ENCODE measurements around the gene ZNF276.
"Not testable (repeated sequence)": the region's sequence is repeated elsewhere in the genome, so short reads cannot be mapped to it uniquely, and the experiment has no call there.

Gene ZNF276

DNA sequence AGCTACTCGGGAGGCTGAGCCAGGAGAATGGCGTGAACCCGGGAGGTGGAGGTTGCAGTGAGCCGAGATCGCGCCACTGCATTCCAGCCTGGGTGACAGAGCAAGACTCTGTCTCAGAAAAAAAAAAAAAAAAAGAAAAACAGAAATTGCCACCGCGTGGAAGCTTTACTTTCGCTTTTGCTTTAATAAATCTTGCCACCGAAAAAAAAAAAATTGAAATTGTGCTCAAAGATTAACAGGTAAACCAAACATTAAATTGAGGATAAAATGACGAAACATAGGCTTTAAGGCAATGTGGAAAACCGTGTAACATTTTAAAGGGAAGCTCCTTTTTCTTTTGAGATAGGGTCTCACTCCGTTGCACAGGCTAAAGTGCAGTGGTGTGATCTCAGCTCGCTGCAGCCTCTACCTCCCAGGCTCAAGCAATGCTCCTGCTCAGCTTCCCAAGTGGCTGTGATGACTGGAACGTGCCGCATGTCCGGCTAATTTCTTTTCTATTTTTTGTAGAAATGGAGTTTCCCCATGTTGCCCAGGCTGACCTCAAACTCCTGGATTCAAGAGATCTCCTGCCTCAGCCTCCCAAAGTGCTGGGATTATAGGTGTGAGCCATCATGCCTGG, 40.1 kb downstream of the ZNF276 start:
- DNase-seq (ENCODE audit: extremely low spot score), result no peak
- ChIA-PET POLR2A (interaction anchor here (0.6 to 0.7 kb wide), 2 partner anchors 60 to 76 kb away, joined by 3 to 4 read pairs; partner anchors contain the start of gene SPATA2L), CTCF (interaction anchor here (1.2 to 2.7 kb wide), 5 partner anchors 9 to 99 kb away, joined by 4 to 14 read pairs (median 11); no protein-coding TSS in a partner anchor)
- TF ChIP-seq, protein P1, sequence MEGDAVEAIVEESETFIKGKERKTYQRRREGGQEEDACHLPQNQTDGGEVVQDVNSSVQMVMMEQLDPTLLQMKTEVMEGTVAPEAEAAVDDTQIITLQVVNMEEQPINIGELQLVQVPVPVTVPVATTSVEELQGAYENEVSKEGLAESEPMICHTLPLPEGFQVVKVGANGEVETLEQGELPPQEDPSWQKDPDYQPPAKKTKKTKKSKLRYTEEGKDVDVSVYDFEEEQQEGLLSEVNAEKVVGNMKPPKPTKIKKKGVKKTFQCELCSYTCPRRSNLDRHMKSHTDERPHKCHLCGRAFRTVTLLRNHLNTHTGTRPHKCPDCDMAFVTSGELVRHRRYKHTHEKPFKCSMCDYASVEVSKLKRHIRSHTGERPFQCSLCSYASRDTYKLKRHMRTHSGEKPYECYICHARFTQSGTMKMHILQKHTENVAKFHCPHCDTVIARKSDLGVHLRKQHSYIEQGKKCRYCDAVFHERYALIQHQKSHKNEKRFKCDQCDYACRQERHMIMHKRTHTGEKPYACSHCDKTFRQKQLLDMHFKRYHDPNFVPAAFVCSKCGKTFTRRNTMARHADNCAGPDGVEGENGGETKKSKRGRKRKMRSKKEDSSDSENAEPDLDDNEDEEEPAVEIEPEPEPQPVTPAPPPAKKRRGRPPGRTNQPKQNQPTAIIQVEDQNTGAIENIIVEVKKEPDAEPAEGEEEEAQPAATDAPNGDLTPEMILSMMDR (IDR thresholded peaks at IDR 0.05; ENCODE audit: control extremely low read depth, extremely low read depth, low read depth, missing control alignments), result no peak

- ChIA-PET POLR2A (no interaction called here), CTCF (interaction anchor here (1.3 to 2.1 kb wide), 2 partner anchors 10 to 64 kb away, joined by 4 to 10 read pairs; no protein-coding TSS in a partner anchor)
- TF ChIP-seq, protein P1 (IDR thresholded peaks at IDR 0.05; ENCODE audit: control extremely low read depth, extremely low read depth, low read depth, missing control alignments), result no peak
These were observed 43.4 kb downstream of the ZNF276 start for GRCh38 chr16:89764711-89765201.

DNA sequence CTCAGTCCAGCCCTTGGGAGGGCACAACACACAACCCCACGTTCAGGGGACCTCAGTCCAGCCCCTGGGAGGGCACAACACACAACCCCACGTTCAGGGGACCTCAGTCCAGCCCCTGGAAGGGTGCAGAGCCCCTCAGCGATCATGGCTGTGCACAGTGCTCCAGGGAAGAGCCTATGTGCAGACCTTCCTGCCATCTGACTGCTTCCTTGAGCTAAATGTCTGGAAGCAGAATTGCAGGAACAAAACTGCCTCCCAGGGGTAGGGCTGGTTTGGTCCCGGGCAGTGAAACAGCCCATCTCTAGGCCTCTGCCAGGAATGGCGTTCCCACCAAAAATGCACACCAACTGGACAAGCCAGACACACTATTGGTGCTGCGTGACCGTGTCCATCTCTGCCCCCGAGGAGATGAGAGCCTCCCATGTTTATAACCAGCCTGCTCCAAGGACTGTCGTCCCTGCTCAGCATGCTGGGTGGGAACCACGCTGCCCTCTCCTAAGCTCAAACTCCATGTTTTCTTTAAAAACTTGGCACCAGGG, 44.0 kb downstream of the ZNF276 start:
- DNase-seq (ENCODE audit: extremely low spot score), result no peak
- ChIA-PET POLR2A (no interaction called here), CTCF (no interaction called here)
- TF ChIP-seq, protein P1 (IDR thresholded peaks at IDR 0.05; ENCODE audit: control extremely low read depth, extremely low read depth, low read depth, missing control alignments), result no peak

More at GRCh38 chr16:89764711-89765201, 43.4 kb downstream of the ZNF276 start:
- DNase-seq (ENCODE audit: extremely low spot score), result peak; percentile 86

GRCh38 chr16:89770367-89770766, 49.0 kb downstream of the ZNF276 start:
- TF ChIP-seq, protein P1 (IDR thresholded peaks at IDR 0.05; ENCODE audit: control extremely low read depth, extremely low read depth, low read depth, missing control alignments), result no peak
- no peak for DNase-seq (ENCODE audit: extremely low spot score)
- CTCF ChIA-PET, result interaction anchor here (0.7 to 1.4 kb wide), 4 partner anchors 9 to 91 kb away, joined by 3 to 4 read pairs (median 4); no protein-coding TSS in a partner anchor
- POLR2A ChIA-PET, result no interaction called here

- TF ChIP-seq, protein P1 (IDR thresholded peaks at IDR 0.05; ENCODE audit: control extremely low read depth, extremely low read depth, low read depth, missing control alignments), result no peak
- CTCF ChIA-PET, result interaction anchor here (1.0 to 2.9 kb wide), 2 partner anchors 29 to 85 kb away, joined by 3 to 8 read pairs; no protein-coding TSS in a partner anchor
- DNase-seq (ENCODE audit: extremely low spot score), result no peak
- POLR2A ChIA-PET, result no interaction called here
These were observed 53.9 kb downstream of the ZNF276 start for GRCh38 chr16:89775223-89775622.

- DNase-seq (ENCODE audit: extremely low spot score); POLR2A ChIA-PET: not testable (repeated sequence)
- CTCF ChIA-PET, result interaction anchor here (0.9 to 1.1 kb wide), 3 partner anchors 8 to 16 kb away, joined by 3 read pairs; no protein-coding TSS in a partner anchor
These were observed 56.9 kb downstream of the ZNF276 start for GRCh38 chr16:89778211-89778610.
